ENCODE measurements around the gene TRIM75.

The TRIM75 gene

DNA sequence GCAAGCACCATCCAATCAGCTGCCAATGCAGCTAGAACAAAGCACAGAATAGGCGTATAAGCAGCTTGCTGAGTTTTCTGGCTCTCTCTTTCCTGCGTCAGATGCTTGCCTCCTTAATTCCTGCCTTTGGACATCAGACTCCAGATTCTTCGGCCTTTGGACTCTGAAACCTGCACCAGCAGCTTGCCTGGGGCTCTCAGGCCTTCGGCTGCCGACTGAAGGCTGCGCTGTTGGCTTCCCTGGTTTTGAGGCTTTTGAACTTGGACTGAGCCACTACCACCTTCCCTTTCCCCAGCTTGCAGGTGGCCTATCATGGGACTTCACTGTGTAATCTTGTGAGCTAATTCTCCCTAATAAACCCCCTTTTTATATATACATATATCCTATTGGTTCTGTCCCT, 52.9 kb downstream of the TRIM75 start:
- no peak overlapping the region for H3K27ac ChIP-seq (replicated peaks)
- TF ChIP-seq GABPA (IDR thresholded peaks at IDR 0.05; ENCODE audit: low read depth) = no peak
- TF ChIP-seq, protein P1, sequence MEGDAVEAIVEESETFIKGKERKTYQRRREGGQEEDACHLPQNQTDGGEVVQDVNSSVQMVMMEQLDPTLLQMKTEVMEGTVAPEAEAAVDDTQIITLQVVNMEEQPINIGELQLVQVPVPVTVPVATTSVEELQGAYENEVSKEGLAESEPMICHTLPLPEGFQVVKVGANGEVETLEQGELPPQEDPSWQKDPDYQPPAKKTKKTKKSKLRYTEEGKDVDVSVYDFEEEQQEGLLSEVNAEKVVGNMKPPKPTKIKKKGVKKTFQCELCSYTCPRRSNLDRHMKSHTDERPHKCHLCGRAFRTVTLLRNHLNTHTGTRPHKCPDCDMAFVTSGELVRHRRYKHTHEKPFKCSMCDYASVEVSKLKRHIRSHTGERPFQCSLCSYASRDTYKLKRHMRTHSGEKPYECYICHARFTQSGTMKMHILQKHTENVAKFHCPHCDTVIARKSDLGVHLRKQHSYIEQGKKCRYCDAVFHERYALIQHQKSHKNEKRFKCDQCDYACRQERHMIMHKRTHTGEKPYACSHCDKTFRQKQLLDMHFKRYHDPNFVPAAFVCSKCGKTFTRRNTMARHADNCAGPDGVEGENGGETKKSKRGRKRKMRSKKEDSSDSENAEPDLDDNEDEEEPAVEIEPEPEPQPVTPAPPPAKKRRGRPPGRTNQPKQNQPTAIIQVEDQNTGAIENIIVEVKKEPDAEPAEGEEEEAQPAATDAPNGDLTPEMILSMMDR (IDR thresholded peaks at IDR 0.05; ENCODE audit: insufficient read depth, low read length) = no peak
- TF ChIP-seq POLR2AphosphoS5 (IDR thresholded peaks at IDR 0.05; ENCODE audit: low read depth) = no peak
- TF ChIP-seq SPI1 (IDR thresholded peaks at IDR 0.05; ENCODE audit: borderline replicate concordance, low read depth) = no peak
- TF ChIP-seq, protein P2, sequence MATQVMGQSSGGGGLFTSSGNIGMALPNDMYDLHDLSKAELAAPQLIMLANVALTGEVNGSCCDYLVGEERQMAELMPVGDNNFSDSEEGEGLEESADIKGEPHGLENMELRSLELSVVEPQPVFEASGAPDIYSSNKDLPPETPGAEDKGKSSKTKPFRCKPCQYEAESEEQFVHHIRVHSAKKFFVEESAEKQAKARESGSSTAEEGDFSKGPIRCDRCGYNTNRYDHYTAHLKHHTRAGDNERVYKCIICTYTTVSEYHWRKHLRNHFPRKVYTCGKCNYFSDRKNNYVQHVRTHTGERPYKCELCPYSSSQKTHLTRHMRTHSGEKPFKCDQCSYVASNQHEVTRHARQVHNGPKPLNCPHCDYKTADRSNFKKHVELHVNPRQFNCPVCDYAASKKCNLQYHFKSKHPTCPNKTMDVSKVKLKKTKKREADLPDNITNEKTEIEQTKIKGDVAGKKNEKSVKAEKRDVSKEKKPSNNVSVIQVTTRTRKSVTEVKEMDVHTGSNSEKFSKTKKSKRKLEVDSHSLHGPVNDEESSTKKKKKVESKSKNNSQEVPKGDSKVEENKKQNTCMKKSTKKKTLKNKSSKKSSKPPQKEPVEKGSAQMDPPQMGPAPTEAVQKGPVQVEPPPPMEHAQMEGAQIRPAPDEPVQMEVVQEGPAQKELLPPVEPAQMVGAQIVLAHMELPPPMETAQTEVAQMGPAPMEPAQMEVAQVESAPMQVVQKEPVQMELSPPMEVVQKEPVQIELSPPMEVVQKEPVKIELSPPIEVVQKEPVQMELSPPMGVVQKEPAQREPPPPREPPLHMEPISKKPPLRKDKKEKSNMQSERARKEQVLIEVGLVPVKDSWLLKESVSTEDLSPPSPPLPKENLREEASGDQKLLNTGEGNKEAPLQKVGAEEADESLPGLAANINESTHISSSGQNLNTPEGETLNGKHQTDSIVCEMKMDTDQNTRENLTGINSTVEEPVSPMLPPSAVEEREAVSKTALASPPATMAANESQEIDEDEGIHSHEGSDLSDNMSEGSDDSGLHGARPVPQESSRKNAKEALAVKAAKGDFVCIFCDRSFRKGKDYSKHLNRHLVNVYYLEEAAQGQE (IDR thresholded peaks at IDR 0.05; ENCODE audit: insufficient replicate concordance, low read depth) = no peak

More for the DNA sequence above, 52.9 kb downstream of the TRIM75 start:
- H3K4me3 ChIP-seq (replicated peaks; ENCODE audit: insufficient read depth, low read length) = no peak overlapping the region
- DNase-seq (ENCODE audit: low read depth in 1 of 2, low spot score in 1 of 2) = no peak
- no peaks in the 10 kb centered on the region for H3K27me3 ChIP-seq (ENCODE audit: insufficient read depth, poor library complexity, severe bottlenecking)
